RCC 7860 (cell line): Measurements from ENCODE around the gene SOBP.
A peak's percentile ranks its signal among the peaks of the same experiment; 100 is the strongest.
"Not testable (repeated sequence)": the region's sequence is repeated elsewhere in the genome, so short reads cannot be mapped to it uniquely, and the experiment has no call there.

Experiments used
- DNase-seq: peaks from one replicate; pipeline ENCODE4 v3.0.0-alpha.2; 2015; ENCODE audit warnings: low spot score
- FAIRE-seq: peaks from 2 replicates; lab custom pipeline; 2012; peaks lifted over from hg19 to GRCh38; lab: Jason Lieb, UNC

Gene SOBP

GRCh38 chr6:107520706-107521105 is 30.8 kb downstream of the SOBP start:
- FAIRE-seq, DNase-seq: not testable (repeated sequence)

- FAIRE-seq = no peak
- no peak for DNase-seq
Measured at GRCh38 chr6:107523054-107523791, 33.3 kb downstream of the SOBP start.

- DNase-seq (no peak), FAIRE-seq (no peak)
Measured at GRCh38 chr6:107523794-107524193, 33.9 kb downstream of the SOBP start.

- no peak for DNase-seq
- no peak for FAIRE-seq
Measured at GRCh38 chr6:107524626-107525025, 34.7 kb downstream of the SOBP start.

GRCh38 chr6:107531868-107532267 is 42.0 kb downstream of the SOBP start:
- FAIRE-seq = no peak
- no peak for DNase-seq

- no peak for FAIRE-seq
- DNase-seq = no peak
Measured at GRCh38 chr6:107532706-107533105, 42.8 kb downstream of the SOBP start.

- FAIRE-seq (no peak), DNase-seq (no peak)
Measured at GRCh38 chr6:107533415-107534059, 43.6 kb downstream of the SOBP start.

GRCh38 chr6:107534571-107535141 is 44.7 kb downstream of the SOBP start:
- FAIRE-seq (no peak), DNase-seq (no peak)

- DNase-seq (no peak), FAIRE-seq (no peak)
Measured at GRCh38 chr6:107535626-107536025, 45.7 kb downstream of the SOBP start.

- DNase-seq = no peak
- FAIRE-seq = no peak
Measured at GRCh38 chr6:107536180-107536961, 46.5 kb downstream of the SOBP start.

- no peak for FAIRE-seq
- DNase-seq = no peak
Measured at GRCh38 chr6:107537559-107537958, 47.6 kb downstream of the SOBP start.

GRCh38 chr6:107538856-107539387 is 49.0 kb downstream of the SOBP start:
- FAIRE-seq = no peak
- DNase-seq = no peak

GRCh38 chr6:107539409-107539808 is 49.5 kb downstream of the SOBP start:
- peak; percentile 18 for DNase-seq
- no peak for FAIRE-seq

GRCh38 chr6:107539849-107540464 is 50.0 kb downstream of the SOBP start:
- FAIRE-seq (no peak), DNase-seq (no peak)

- FAIRE-seq (no peak), DNase-seq (no peak)
Measured at GRCh38 chr6:107540465-107540857, 50.5 kb downstream of the SOBP start.

- DNase-seq (no peak), FAIRE-seq (no peak)
Measured at GRCh38 chr6:107542192-107542668, 52.3 kb downstream of the SOBP start.

GRCh38 chr6:107543088-107543487 is 53.2 kb downstream of the SOBP start:
- FAIRE-seq = no peak
- no peak for DNase-seq

- no peak for FAIRE-seq
Measured at GRCh38 chr6:107543567-107543966, 53.6 kb downstream of the SOBP start.

GRCh38 chr6:107545763-107546162 is 55.8 kb downstream of the SOBP start:
- FAIRE-seq (no peak), DNase-seq (no peak)

More at GRCh38 chr6:107543567-107543966, 53.6 kb downstream of the SOBP start:
- DNase-seq = no peak

- DNase-seq = no peak
- no peak for FAIRE-seq
Measured at GRCh38 chr6:107546691-107547450, 57.0 kb downstream of the SOBP start.
